ENCODE results near the gene ADISSP. TPM values are rescaled to one million over a fixed set of nuclear protein-coding genes. Genes with fewer than 3 reads are reported as not detected.

The ADISSP gene
- total and polyA plus RNA-seq, 2 experiments from 2014 or later, result 86.6 to 126 TPM

GRCh38 chr20:3724356-3724755 lies 43.2 kb downstream of the ADISSP start (continued):
- TF ChIP-seq ZNF462 (CRISPR knock-in tag; IDR thresholded peaks at IDR 0.05) (no peak), REST (IDR thresholded peaks at IDR 0.05; ENCODE audit: unreplicated experiment) (no peak), JUNB (IDR thresholded peaks at IDR 0.05; ENCODE audit: unreplicated experiment) (no peak), EZH2 (IDR thresholded peaks at IDR 0.05; ENCODE audit: low read depth, unreplicated experiment) (no peak), ETS1 (IDR thresholded peaks at IDR 0.05) (no peak), EZH2phosphoT487 (IDR thresholded peaks at IDR 0.05; ENCODE audit: unreplicated experiment) (no peak), CTCF (conservative IDR thresholded peaks at IDR 0.05; ENCODE audit: low read depth in 2 of 2) (no peak), ZNF114 (CRISPR knock-in tag; IDR thresholded peaks at IDR 0.05) (no peak), ZNF331 (CRISPR knock-in tag; IDR thresholded peaks at IDR 0.05; ENCODE audit: low read depth) (no peak), STAT1 (IDR thresholded peaks at IDR 0.05; ENCODE audit: unreplicated experiment) (no peak)

Measured in GM23338 (cell line).